SW 1271 (cell line): Measurements from ENCODE around the gene NRAP.

Experiments used
- DNase-seq, 2 experiments: peaks; one replicate each; lab custom pipeline; 2025; lab: John Stamatoyannopoulos, UW

Gene NRAP

GRCh38 chr10:113560071-113560470, 103.8 kb downstream of the NRAP start:
- DNase-seq: no peak

- DNase-seq: no peak
Measured at GRCh38 chr10:113557903-113558321, 105.9 kb downstream of the NRAP start.

GRCh38 chr10:113557424-113557862, 106.4 kb downstream of the NRAP start:
- no peak for DNase-seq

GRCh38 chr10:113555751-113556150, 108.1 kb downstream of the NRAP start:
- no peak for DNase-seq

DNA sequence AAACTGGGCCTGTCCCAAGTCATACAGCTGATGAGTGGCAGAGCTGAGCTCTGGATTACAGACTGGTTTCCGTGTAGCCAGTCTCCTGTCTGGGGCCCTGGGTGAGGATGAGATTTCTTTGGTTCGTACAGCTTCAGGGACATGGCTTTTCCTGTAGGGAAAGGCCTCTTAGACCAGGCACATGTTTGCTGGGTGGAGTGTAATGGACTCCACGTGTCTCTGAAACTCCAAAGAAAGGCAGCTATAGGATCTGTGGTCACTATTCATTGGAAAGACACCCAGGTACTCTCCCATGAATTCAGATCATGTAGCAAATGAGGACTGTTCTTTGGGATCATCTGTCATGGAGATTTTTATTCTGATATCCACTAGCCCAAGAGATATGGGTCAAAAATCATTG, 108.6 kb downstream of the NRAP start:
- no peak for DNase-seq

GRCh38 chr10:113554214-113554613, 109.6 kb downstream of the NRAP start:
- DNase-seq: no peak

GRCh38 chr10:113553149-113553548, 110.7 kb downstream of the NRAP start:
- DNase-seq: no peak

GRCh38 chr10:113552701-113553100, 111.1 kb downstream of the NRAP start, which contains the start of gene HABP2:
Gene HABP2 (plus strand): TSS chr10:113553053. CDS start chr10:113553122, 69 bp downstream.
- DNase-seq: no peak

DNA sequence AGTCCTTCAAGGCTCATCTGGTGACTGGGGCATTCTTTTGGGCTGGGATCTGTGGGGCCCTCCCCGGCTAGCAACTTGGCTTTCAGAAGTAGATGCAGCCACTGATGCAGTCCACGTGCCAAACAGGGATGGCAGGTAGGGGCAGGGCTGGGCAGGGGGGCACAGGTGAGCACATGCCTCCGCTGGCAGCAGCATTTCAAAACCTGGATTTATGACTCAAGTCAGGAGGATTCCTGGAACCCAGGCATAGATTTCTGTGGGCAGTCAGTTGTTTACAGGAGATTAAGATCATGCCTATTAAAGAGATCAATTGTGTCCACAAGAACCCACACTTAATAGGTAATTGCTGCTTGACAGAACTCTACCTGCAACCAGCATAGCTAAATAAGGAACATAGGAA, 111.8 kb downstream of the NRAP start:
- DNase-seq: no peak

- DNase-seq: no peak
Measured at GRCh38 chr10:113550365-113550764, 113.5 kb downstream of the NRAP start.

- DNase-seq: no peak
Measured at GRCh38 chr10:113549856-113550255, 114.0 kb downstream of the NRAP start.

DNA sequence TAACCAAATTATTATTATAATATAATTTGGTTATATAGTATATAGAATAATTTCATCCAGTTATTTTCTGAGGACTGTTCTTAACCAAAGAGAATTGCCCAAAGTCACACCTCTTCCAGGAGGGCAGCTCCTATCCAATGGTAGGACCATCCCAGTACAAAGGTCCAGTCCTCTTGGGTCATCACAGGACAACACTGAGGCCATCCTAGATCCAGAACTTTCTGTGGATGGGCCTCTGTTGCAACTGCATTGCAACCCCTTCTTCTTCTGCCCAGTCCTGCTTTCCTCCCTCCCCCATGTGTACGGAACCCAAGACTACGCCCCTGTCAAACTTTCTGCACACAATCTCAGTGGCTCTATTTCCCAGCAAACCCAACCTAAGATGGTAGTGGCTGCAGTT, 116.4 kb downstream of the NRAP start:
- DNase-seq: no peak

DNA sequence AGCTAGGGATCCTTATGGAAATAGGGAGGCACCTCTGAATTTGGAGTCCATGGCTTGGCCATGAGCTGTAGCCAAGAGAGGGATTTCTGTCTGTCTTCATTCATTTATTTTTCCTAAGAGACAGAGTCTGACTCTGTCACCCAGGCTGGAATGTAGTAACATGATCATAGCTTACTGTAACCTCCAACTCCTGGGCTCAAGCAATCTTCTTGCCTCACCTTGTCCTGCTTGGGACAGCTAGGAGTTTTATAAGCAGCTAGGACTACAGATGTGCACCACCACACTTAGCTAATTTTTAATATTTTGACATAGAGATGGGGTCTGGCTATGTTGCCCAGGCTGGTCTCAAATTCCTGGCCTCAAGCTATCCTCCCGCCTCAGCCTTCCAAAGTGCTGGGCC, 119.4 kb downstream of the NRAP start:
- no peak for DNase-seq

- DNase-seq: no peak
Measured at GRCh38 chr10:113543107-113543955, 120.5 kb downstream of the NRAP start.

DNA sequence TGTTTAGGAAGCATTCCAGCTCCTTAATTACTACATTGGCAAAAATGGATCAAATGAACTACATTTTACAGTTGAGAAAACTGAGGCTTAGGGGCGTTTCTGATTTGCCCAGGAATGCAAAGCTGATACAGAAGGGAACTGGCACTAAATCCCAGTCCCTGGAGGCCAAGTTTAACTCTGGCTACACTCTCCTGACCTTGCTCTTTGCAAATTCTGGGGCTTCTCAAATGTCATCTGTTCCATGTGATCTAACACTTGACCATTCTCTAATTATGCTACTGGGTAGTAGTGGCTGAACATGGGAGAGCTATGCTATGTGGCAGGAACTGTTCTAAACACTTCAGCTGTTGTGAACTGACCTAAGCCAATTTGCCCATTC, 122.3 kb downstream of the NRAP start:
- DNase-seq: no peak

DNA sequence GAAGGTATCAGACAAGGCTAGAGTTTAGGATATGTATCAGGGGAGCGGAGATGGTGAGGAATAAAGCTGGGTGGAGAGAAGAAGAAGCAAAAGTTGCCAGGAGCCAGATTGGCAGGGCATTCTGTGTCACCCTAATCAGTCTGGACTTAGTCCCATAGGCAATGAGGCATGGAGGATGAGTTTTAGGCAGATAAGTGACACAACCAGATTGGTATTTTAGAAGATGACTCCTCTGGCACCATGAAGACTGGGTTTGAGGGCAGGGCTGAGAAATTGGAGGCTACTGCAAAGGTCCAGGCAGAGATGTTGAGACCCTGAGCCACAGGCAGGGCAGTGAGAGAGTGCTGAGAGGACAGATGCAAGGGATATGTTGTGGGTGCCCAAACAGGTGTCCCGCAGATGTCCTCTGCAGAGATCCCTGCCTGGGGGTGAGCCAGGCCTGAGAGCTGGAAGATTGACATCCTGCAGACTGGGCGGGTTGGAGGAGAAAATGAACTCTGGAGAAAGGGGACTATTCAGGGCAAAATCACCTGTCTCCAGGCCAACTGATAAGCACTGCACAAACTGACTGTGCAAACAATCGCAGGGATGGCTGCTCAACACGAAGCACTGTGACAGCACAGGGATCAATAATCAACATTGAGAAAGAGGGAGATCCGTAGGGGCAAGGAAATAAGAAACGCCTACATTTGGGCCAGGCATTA, 122.8 kb downstream of the NRAP start:
- DNase-seq: no peak

GRCh38 chr10:113539789-113540188, 124.1 kb downstream of the NRAP start:
- no peak for DNase-seq
